HepG2 (cell line): Measurements from ENCODE around the gene ANKMY2. TPM values are rescaled to one million over a fixed set of nuclear protein-coding genes. Genes with fewer than 3 reads are reported as not detected.

Experiments used
- ATAC-seq: fragments of 200-7000 bp; cut with Tn5 transposase; 3 replicates; pipeline ENCODE4 v1.9.1; 2020; ENCODE audit warnings: mild to moderate bottlenecking, moderate library complexity
- BruUV-seq: library from RNA; stranded (reverse); fragments of 400-500 nt; replicated peaks from 2 replicates; lab custom pipeline; 2021; lab: Mats Ljungman, UMichigan
- CTCF ChIA-PET: fragments of 300-600 bp; formaldehyde crosslinking; extraction: SDS; loops from one replicate; lab custom pipeline; 2021; ENCODE audit warnings: low total read pairs, inconsistent platforms, low intra/inter-chr PET ratio; lab: Yijun Ruan, JAX
- POLR2A ChIA-PET: fragments of 350-600 bp; sonication (Branson Sonifier 250); formaldehyde crosslinking; loops from one replicate; lab custom pipeline; 2020; ENCODE audit warnings: antibody characterized with exemption, inconsistent platforms; lab: Yijun Ruan, JAX
- DNase-seq: peaks from one replicate; pipeline ENCODE4 v3.0.0-alpha.2; 2015; ENCODE audit warnings: low spot score
- FAIRE-seq: peaks from 3 replicates; lab custom pipeline; 2011; peaks lifted over from hg19 to GRCh38; lab: Jason Lieb, UNC
- H2AFZ ChIP-seq: one replicate; pipeline ENCODE4 v1.6.1; 2011; ENCODE audit warnings: low read length, inconsistent platforms
- H3K27ac ChIP-seq: fragments of 300-600 bp; 3 replicates; pipeline ENCODE4 v1.8.0; 2011; ENCODE audit warnings: mixed run types, mild to moderate bottlenecking, mixed read lengths, low read length, inconsistent platforms; ENCODE audit not compliant: insufficient read depth; ENCODE audit errors: extremely low read length
- H3K27me3 ChIP-seq, 2 experiments: fragments of 200-600 bp in 1 of 2; 2 replicates in 1 of 2; 3 replicates in 1 of 2; pipeline versions ENCODE4 v1.6.0 to v1.8.0; 2011; ENCODE audit warnings: low read length in 2 of 2, mild to moderate bottlenecking in 2 of 2, moderate library complexity in 2 of 2, inconsistent platforms in 1 of 2; ENCODE audit not compliant: insufficient read depth in 2 of 2, control insufficient read depth in 1 of 2
- H3K36me3 ChIP-seq, 2 experiments: fragments of 200-600 bp in 1 of 2; replicated peaks in 1 of 2; 2 replicates in 1 of 2; 3 replicates in 1 of 2; pipeline versions ENCODE4 v1.5.1 to v1.8.0; 2011; ENCODE audit warnings: low read length in 2 of 2, inconsistent platforms in 1 of 2; ENCODE audit not compliant: insufficient read depth in 2 of 2, control insufficient read depth in 1 of 2
- H3K4me1 ChIP-seq: 2 replicates; pipeline ENCODE4 v1.5.1; 2012; ENCODE audit warnings: low read length, inconsistent platforms; ENCODE audit not compliant: insufficient read depth
- H3K4me2 ChIP-seq: 2 replicates; pipeline ENCODE4 v1.6.0; 2011; ENCODE audit warnings: low read depth, low read length, inconsistent platforms
- H3K4me3 ChIP-seq, 3 experiments: fragments of 200-600 bp in 1 of 3; sonication (generic), shearing (Covaris generic) in 1 of 3; replicated peaks in 1 of 3; 2 replicates each; pipeline ENCODE4 v1.5.1; 2011 to 2016; ENCODE audit warnings: low read length in 3 of 3, inconsistent platforms in 2 of 3, low read depth in 2 of 3, mild to moderate bottlenecking in 2 of 3, control low read depth in 1 of 3, mixed read lengths in 1 of 3; ENCODE audit not compliant: insufficient read depth in 1 of 3
- H3K79me2 ChIP-seq: one replicate; pipeline ENCODE4 v1.6.1; 2011; ENCODE audit warnings: low read length, inconsistent platforms; ENCODE audit not compliant: insufficient read depth
- H3K9ac ChIP-seq: 2 replicates; pipeline ENCODE4 v1.6.0; 2011; ENCODE audit warnings: mild to moderate bottlenecking, low read depth, low read length, inconsistent platforms; ENCODE audit not compliant: insufficient read depth
- H3K9me3 ChIP-seq: 2 replicates; pipeline ENCODE4 v1.5.1; 2012; ENCODE audit warnings: mild to moderate bottlenecking, low read length
- H4K20me1 ChIP-seq: 2 replicates; pipeline ENCODE4 v1.6.0; 2011; ENCODE audit warnings: inconsistent platforms, mild to moderate bottlenecking, low read length, moderate library complexity; ENCODE audit not compliant: insufficient read depth
- FOXA3 ChIP-seq: IDR thresholded peaks from 2 replicates; pipeline ENCODE4 v1.6.1; 2016; ENCODE audit warnings: missing genetic modification reagents, missing compliant biosample characterization
- GMEB2 ChIP-seq: IDR thresholded peaks from 2 replicates; pipeline ENCODE4 v1.6.1; 2016; ENCODE audit warnings: missing biosample characterization, missing genetic modification reagents, low read depth
- SALL2 ChIP-seq: sonication (generic); formaldehyde crosslinking; IDR thresholded peaks from 2 replicates; pipeline ENCODE4 v1.8.1; 2023; ENCODE audit warnings: mild to moderate bottlenecking, missing genetic modification reagents, inconsistent platforms
- ZBTB25 ChIP-seq: IDR thresholded peaks from 2 replicates; pipeline ENCODE4 v1.6.1; 2018; ENCODE audit warnings: missing genetic modification reagents
- ZNF138 ChIP-seq: sonication (generic); formaldehyde crosslinking; IDR thresholded peaks from 2 replicates; pipeline ENCODE4 v1.5.0; 2020; ENCODE audit warnings: mild to moderate bottlenecking, low read depth, missing genetic modification reagents
- ZNF362 ChIP-seq: sonication (generic); formaldehyde crosslinking; IDR thresholded peaks from 2 replicates; pipeline ENCODE4 v1.4.0; 2020; ENCODE audit warnings: missing genetic modification reagents, mild to moderate bottlenecking, borderline replicate concordance
- ZNF512B ChIP-seq: sonication (generic); formaldehyde crosslinking; IDR thresholded peaks from 2 replicates; pipeline ENCODE4 v1.5.1; 2020; ENCODE audit warnings: missing genetic modification reagents, mild to moderate bottlenecking, borderline replicate concordance
- ZNF782 ChIP-seq: sonication (generic); formaldehyde crosslinking; IDR thresholded peaks from 2 replicates; pipeline ENCODE4 v1.4.0; 2020; ENCODE audit warnings: missing genetic modification reagents, mild to moderate bottlenecking, borderline replicate concordance
- ZNF878 ChIP-seq: sonication (generic); formaldehyde crosslinking; IDR thresholded peaks from 2 replicates; pipeline ENCODE4 v1.8.1; 2023; ENCODE audit warnings: mild to moderate bottlenecking, missing genetic modification reagents, moderate library complexity
- ZNF879 ChIP-seq: sonication (generic); formaldehyde crosslinking; IDR thresholded peaks from 2 replicates; pipeline ENCODE4 v1.8.1; 2023; ENCODE audit warnings: missing genetic modification reagents
- WGBS: methylation state at CpG from one replicate; pipeline ENCODE4 v1.1.6; 2017; ENCODE audit warnings: low lambda C conversion rate; 5-methylcytosine and 5-hydroxymethylcytosine counted together
- in situ Hi-C: cut with HindIII; loops from 2 replicates; pipeline ENCODE4 v1.10.0; 2017; ENCODE audit warnings: low pct_unique_long_range_greater_than_20kb; ENCODE audit not compliant: extremely low pct_ligation_motif_present
- intact Hi-C: fragments of 100-400 bp; cut with micrococcal nuclease; formaldehyde crosslinking; loops from one replicate; pipeline ENCODE4 v1.10.0; 2022; ENCODE audit not compliant: unreplicated experiment
- polyA plus RNA-seq, 8 experiments: library from polyadenylated mRNA; depleted of rRNA in 3 of 8; stranded (reverse) in 7 of 8; unstranded in 1 of 8; fragments of >200 nt; fragmentation: Illumina TruSeq in 4 of 8; extraction: Trizol in 4 of 8; gene quantifications; 2 replicates each; pipeline versions ENCODE4 v1.2.1 to v1.2.3, GENCODE V29; 2011 to 2016; ENCODE audit warnings: low read depth in 4 of 8, missing spikeins in 1 of 8, mixed read lengths in 1 of 8; ENCODE audit not compliant: insufficient read depth in 1 of 8
- total RNA-seq, 5 experiments: library from RNA; depleted of rRNA; stranded (reverse); fragments of >200 nt; fragmentation: Illumina TruSeq; extraction: Trizol; gene quantifications; 2 replicates each; pipeline ENCODE4 v1.2.3, GENCODE V29; 2016; ENCODE audit warnings: low read depth in 1 of 5
- TF ChIP-seq, protein P1 (sequence below): sonication (generic); formaldehyde crosslinking; IDR thresholded peaks from 2 replicates; pipeline ENCODE4 v1.8.0; 2022; ENCODE audit warnings: mild to moderate bottlenecking, missing genetic modification reagents, moderate library complexity
- TF ChIP-seq, protein P2 (sequence below): sonication (generic); formaldehyde crosslinking; IDR thresholded peaks from 2 replicates; pipeline ENCODE4 v1.8.1; 2022; ENCODE audit warnings: mild to moderate bottlenecking, missing genetic modification reagents
- TF ChIP-seq, protein P3 (sequence below): sonication (generic); formaldehyde crosslinking; IDR thresholded peaks from 2 replicates; pipeline ENCODE4 v1.9.0; 2021; ENCODE audit warnings: missing genetic modification reagents, mild to moderate bottlenecking, borderline replicate concordance

Gene ANKMY2
- total and polyA plus RNA-seq, 2 of the 13 experiments (the other 11 are each of a cell fraction or from before 2014, with no cell fraction given), result 12.2 to 21.6 TPM

DNA sequence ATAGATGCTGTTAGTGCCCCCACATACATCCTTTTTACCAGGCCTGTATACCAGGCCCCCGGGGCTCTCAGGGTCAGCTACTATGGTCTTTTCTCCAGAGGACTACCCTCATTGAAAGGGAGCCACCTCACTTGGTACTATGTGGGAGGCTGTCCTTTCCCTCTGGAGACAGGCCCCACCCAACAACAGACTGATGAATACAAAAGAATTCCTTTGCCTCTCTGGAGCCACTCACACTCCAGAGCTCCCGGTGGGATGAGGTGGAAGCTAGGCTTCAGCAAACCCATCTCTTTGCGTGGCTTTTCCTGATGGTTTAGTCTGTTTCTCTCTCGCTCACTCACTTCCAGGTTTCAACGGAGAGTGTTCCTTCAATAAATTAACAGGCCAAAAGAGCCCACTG is 30.3 kb downstream of the ANKMY2 start:
- H3K79me2 ChIP-seq, result no peaks in the 10 kb centered on the region
- no peak overlapping the region for H3K9ac ChIP-seq
- H3K36me3 ChIP-seq, result peaks cover 3 to 32% of the 10 kb centered on the region in 2 experiments; a peak in 4 of 5 replicates
- H4K20me1 ChIP-seq, result no peaks in the 10 kb centered on the region
- H3K9me3 ChIP-seq, result no peaks in the 10 kb centered on the region
- H2AFZ ChIP-seq, result no peak overlapping the region
- H3K27me3 ChIP-seq, result no peaks in the 10 kb centered on the region
- no peak for ATAC-seq
- H3K4me1 ChIP-seq, result peaks cover 5% of the 10 kb centered on the region; the same call in 1 of the 2 replicates
- in situ Hi-C loops, result no loop called here
- WGBS, result 97% methylated on average over 5 of the region's 5 CpGs
- H3K27ac ChIP-seq, result no peak overlapping the region
- TF ChIP-seq ZNF782 (CRISPR knock-in tag), result no peak
- TF ChIP-seq ZNF362 (CRISPR knock-in tag), result no peak
- TF ChIP-seq, protein P1, sequence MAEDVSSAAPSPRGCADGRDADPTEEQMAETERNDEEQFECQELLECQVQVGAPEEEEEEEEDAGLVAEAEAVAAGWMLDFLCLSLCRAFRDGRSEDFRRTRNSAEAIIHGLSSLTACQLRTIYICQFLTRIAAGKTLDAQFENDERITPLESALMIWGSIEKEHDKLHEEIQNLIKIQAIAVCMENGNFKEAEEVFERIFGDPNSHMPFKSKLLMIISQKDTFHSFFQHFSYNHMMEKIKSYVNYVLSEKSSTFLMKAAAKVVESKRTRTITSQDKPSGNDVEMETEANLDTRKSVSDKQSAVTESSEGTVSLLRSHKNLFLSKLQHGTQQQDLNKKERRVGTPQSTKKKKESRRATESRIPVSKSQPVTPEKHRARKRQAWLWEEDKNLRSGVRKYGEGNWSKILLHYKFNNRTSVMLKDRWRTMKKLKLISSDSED (CRISPR knock-in tag), result no peak
- TF ChIP-seq SALL2, result no peak
- no peak for TF ChIP-seq FOXA3 (CRISPR knock-in tag)
- no peak for TF ChIP-seq ZBTB25 (CRISPR knock-in tag)
- TF ChIP-seq GMEB2 (CRISPR knock-in tag), result no peak
- TF ChIP-seq, protein P2, sequence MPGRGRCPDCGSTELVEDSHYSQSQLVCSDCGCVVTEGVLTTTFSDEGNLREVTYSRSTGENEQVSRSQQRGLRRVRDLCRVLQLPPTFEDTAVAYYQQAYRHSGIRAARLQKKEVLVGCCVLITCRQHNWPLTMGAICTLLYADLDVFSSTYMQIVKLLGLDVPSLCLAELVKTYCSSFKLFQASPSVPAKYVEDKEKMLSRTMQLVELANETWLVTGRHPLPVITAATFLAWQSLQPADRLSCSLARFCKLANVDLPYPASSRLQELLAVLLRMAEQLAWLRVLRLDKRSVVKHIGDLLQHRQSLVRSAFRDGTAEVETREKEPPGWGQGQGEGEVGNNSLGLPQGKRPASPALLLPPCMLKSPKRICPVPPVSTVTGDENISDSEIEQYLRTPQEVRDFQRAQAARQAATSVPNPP (CRISPR knock-in tag), result no peak
- TF ChIP-seq ZNF879 (CRISPR knock-in tag), result no peak
- TF ChIP-seq, protein P3, sequence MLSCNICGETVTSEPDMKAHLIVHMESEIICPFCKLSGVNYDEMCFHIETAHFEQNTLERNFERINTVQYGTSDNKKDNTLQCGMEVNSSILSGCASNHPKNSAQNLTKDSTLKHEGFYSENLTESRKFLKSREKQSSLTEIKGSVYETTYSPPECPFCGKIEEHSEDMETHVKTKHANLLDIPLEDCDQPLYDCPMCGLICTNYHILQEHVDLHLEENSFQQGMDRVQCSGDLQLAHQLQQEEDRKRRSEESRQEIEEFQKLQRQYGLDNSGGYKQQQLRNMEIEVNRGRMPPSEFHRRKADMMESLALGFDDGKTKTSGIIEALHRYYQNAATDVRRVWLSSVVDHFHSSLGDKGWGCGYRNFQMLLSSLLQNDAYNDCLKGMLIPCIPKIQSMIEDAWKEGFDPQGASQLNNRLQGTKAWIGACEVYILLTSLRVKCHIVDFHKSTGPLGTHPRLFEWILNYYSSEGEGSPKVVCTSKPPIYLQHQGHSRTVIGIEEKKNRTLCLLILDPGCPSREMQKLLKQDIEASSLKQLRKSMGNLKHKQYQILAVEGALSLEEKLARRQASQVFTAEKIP (CRISPR knock-in tag), result no peak
- no peak for TF ChIP-seq ZNF512B (CRISPR knock-in tag)
- TF ChIP-seq ZNF878, result no peak
- TF ChIP-seq ZNF138 (CRISPR knock-in tag), result no peak
- TF ChIP-seq, all 625 proteins: peak for 0
- Histone ChIP-seq H3K4me3 (no peak overlapping the region), H3K4me2 (no peak overlapping the region)
- DNase-seq (no peak), FAIRE-seq (no peak)
- no TSS peak for BruUV-seq
- intact Hi-C loops, result no loop called here
- ChIA-PET POLR2A (no interaction called here), CTCF (no interaction called here)
